OCI-LY7 (cell line): ENCODE results near the gene PADI4.

Experiments
- EZH2phosphoT487 ChIP-seq: fragments of 200-600 bp; sonication (generic); IDR thresholded peaks from 2 replicates; pipeline ENCODE4 v1.6.1; 2018; ENCODE audit warnings: low read depth, borderline replicate concordance, mild to moderate bottlenecking, mixed run types, antibody characterized with exemption, low read length, moderate library complexity, mixed read lengths
- TF ChIP-seq, protein P1 (sequence below): fragments of 200-600 bp; sonication (generic); conservative IDR thresholded peaks from 2 replicates; pipeline ENCODE4 v1.5.1; 2014; ENCODE audit warnings: mild to moderate bottlenecking, antibody characterized with exemption, low read length, moderate library complexity, mixed read lengths

DNA sequence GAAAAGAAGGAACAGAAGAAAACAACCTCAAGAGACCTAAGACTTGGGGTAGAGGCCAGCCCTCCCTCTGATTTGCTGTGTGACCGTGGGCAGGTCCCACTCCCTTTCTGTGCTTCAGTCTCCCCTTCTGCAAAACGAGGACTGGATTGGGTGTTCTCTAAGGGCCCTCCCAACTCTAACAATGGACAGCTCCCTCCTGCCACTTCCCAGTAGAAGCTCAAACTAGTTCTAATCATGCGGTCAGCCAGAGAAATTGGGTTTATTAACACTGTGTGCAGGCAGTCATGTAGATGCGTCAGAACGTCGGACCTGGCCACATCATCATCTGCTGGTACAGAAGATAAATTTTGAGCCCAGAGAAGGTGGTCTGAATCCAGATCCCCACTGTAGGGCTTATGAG, 1.6 kb upstream of the PADI4 start:
- no peak for TF ChIP-seq EZH2phosphoT487
- TF ChIP-seq, protein P1, sequence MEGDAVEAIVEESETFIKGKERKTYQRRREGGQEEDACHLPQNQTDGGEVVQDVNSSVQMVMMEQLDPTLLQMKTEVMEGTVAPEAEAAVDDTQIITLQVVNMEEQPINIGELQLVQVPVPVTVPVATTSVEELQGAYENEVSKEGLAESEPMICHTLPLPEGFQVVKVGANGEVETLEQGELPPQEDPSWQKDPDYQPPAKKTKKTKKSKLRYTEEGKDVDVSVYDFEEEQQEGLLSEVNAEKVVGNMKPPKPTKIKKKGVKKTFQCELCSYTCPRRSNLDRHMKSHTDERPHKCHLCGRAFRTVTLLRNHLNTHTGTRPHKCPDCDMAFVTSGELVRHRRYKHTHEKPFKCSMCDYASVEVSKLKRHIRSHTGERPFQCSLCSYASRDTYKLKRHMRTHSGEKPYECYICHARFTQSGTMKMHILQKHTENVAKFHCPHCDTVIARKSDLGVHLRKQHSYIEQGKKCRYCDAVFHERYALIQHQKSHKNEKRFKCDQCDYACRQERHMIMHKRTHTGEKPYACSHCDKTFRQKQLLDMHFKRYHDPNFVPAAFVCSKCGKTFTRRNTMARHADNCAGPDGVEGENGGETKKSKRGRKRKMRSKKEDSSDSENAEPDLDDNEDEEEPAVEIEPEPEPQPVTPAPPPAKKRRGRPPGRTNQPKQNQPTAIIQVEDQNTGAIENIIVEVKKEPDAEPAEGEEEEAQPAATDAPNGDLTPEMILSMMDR, result no peak
